Activated CD8-positive, alpha-beta T cell treated with anti-CD3 and anti-CD28 coated beads, Interleukin-2, amount 10 ng/mL, durations not matched to agents 7 days and 5 days (primary cell): ENCODE measurements around the gene PYGB. TPM values are rescaled to one million over a fixed set of nuclear protein-coding genes. Genes with fewer than 3 reads are reported as not detected.

ENCODE experiments used
- ATAC-seq: fragments of 150-1000 bp; cut with Tn5 transposase; one replicate; pipeline ENCODE4 v1.10.0; 2021; ENCODE audit warnings: moderate library complexity
- CTCF ChIA-PET: fragments of 350-600 bp; sonication (Branson Sonifier 250); formaldehyde crosslinking; loops from one replicate; lab custom pipeline; 2021; ENCODE audit warnings: antibody characterized with exemption; lab: Charles Lee
- POLR2A ChIA-PET: fragments of 350-600 bp; sonication (Branson Sonifier 250); formaldehyde crosslinking; loops from one replicate; lab custom pipeline; 2021; ENCODE audit warnings: antibody characterized with exemption; lab: Charles Lee
- DNase-seq: peaks from one replicate; pipeline ENCODE4 v3.0.0-alpha.2; 2020
- H3K27ac Mint-ChIP-seq: one replicate; pipeline ENCODE4 v1.8.0; 2021; ENCODE audit warnings: mild to moderate bottlenecking, mixed read lengths
- H3K27me3 Mint-ChIP-seq: one replicate; pipeline ENCODE4 v1.8.0; 2021; ENCODE audit warnings: low read depth, mixed read lengths
- H3K36me3 Mint-ChIP-seq: one replicate; pipeline ENCODE4 v1.8.0; 2021; ENCODE audit warnings: low read depth, mixed read lengths
- H3K4me1 Mint-ChIP-seq: one replicate; pipeline ENCODE4 v1.8.0; 2021; ENCODE audit warnings: low read depth, mixed read lengths
- H3K4me3 Mint-ChIP-seq: one replicate; pipeline ENCODE4 v1.8.0; 2021; ENCODE audit warnings: mild to moderate bottlenecking, mixed read lengths
- H3K9me3 Mint-ChIP-seq: one replicate; pipeline ENCODE4 v1.8.0; 2022; ENCODE audit warnings: mixed read lengths; ENCODE audit not compliant: insufficient read depth
- total RNA-seq, 2 experiments: library from RNA; stranded (reverse); gene quantifications; one replicate each; pipeline ENCODE4 v1.2.3, GENCODE V29; 2021

Gene PYGB
- total RNA-seq, 2 experiments from 2014 or later: 33.9 TPM

- no peak for ATAC-seq
- ChIA-PET POLR2A (no interaction called here), CTCF (interaction anchor here (4.7 kb wide), 1 partner anchor 107 kb away, joined by 30 read pairs; no protein-coding TSS in a partner anchor)
- no peak overlapping the region for H3K27ac Mint-ChIP-seq
- H3K4me1 Mint-ChIP-seq: peaks cover 1% of the 10 kb centered on the region
- no peak for DNase-seq
- no peak overlapping the region for H3K4me3 Mint-ChIP-seq
- H3K9me3 Mint-ChIP-seq: no peaks in the 10 kb centered on the region
- peaks cover 7% of the 10 kb centered on the region for H3K36me3 Mint-ChIP-seq
- H3K27me3 Mint-ChIP-seq: no peaks in the 10 kb centered on the region
Observed at GRCh38 chr20:25292176-25292891, 44.4 kb downstream of the PYGB start.

GRCh38 chr20:25293507-25293906 is 45.6 kb downstream of the PYGB start:
- POLR2A ChIA-PET: no interaction called here
- peaks cover 2% of the 10 kb centered on the region for H3K36me3 Mint-ChIP-seq
- no peak overlapping the region for H3K4me3 Mint-ChIP-seq
- CTCF ChIA-PET: interaction anchor here (1.0 to 4.7 kb wide), 4 partner anchors 61 to 260 kb away, joined by 3 to 30 read pairs (median 4); partner anchors contain the start of gene GINS1
- peaks cover 1% of the 10 kb centered on the region for H3K4me1 Mint-ChIP-seq
- no peak for DNase-seq
- no peaks in the 10 kb centered on the region for H3K9me3 Mint-ChIP-seq
- H3K27ac Mint-ChIP-seq: no peak overlapping the region
- H3K27me3 Mint-ChIP-seq: no peaks in the 10 kb centered on the region
- no peak for ATAC-seq

GRCh38 chr20:25293910-25294458 is 46.1 kb downstream of the PYGB start:
- ChIA-PET POLR2A (no interaction called here), CTCF (interaction anchor here (1.0 to 4.7 kb wide), 4 partner anchors 62 to 260 kb away, joined by 3 to 30 read pairs (median 4); partner anchors contain the start of gene GINS1)
- H3K4me3 Mint-ChIP-seq: no peak overlapping the region
- no peak overlapping the region for H3K27ac Mint-ChIP-seq
- no peaks in the 10 kb centered on the region for H3K9me3 Mint-ChIP-seq
- H3K27me3 Mint-ChIP-seq: no peaks in the 10 kb centered on the region
- H3K4me1 Mint-ChIP-seq: peaks cover 1% of the 10 kb centered on the region
- peaks cover 2% of the 10 kb centered on the region for H3K36me3 Mint-ChIP-seq
- ATAC-seq (no peak), DNase-seq (no peak)

GRCh38 chr20:25294459-25295385 is 46.8 kb downstream of the PYGB start:
- H3K9me3 Mint-ChIP-seq: no peaks in the 10 kb centered on the region
- ATAC-seq: peak; percentile 73
- H3K36me3 Mint-ChIP-seq: peaks cover 2% of the 10 kb centered on the region
- ChIA-PET POLR2A (no interaction called here), CTCF (interaction anchor here (0.7 to 4.7 kb wide), 11 partner anchors 13 to 261 kb away, joined by 3 to 30 read pairs (median 3); no protein-coding TSS in a partner anchor)
- H3K4me3 Mint-ChIP-seq: no peak overlapping the region
- H3K27ac Mint-ChIP-seq: no peak overlapping the region
- H3K4me1 Mint-ChIP-seq: peaks cover 1% of the 10 kb centered on the region
- DNase-seq: peak; percentile 65
- no peaks in the 10 kb centered on the region for H3K27me3 Mint-ChIP-seq

- no peaks in the 10 kb centered on the region for H3K9me3 Mint-ChIP-seq
- DNase-seq (no peak), ATAC-seq (no peak)
- H3K27me3 Mint-ChIP-seq: no peaks in the 10 kb centered on the region
- H3K4me3 Mint-ChIP-seq: no peak overlapping the region
- peaks cover 1% of the 10 kb centered on the region for H3K4me1 Mint-ChIP-seq
- peaks cover 2% of the 10 kb centered on the region for H3K36me3 Mint-ChIP-seq
- CTCF ChIA-PET: interaction anchor here (0.7 to 4.7 kb wide), 10 partner anchors 12 to 112 kb away, joined by 3 to 30 read pairs (median 4); partner anchors contain the start of gene GINS1
- peak overlapping the region; percentile 55 for H3K27ac Mint-ChIP-seq
- POLR2A ChIA-PET: no interaction called here
Observed at GRCh38 chr20:25295386-25296093, 47.7 kb downstream of the PYGB start.

GRCh38 chr20:25296094-25297093 is 48.5 kb downstream of the PYGB start:
- H3K27me3 Mint-ChIP-seq: no peaks in the 10 kb centered on the region
- H3K4me3 Mint-ChIP-seq: no peak overlapping the region
- ChIA-PET POLR2A (no interaction called here), CTCF (interaction anchor here (0.7 to 4.7 kb wide), 8 partner anchors 11 to 111 kb away, joined by 3 to 30 read pairs (median 4); partner anchors contain the start of gene GINS1)
- no peaks in the 10 kb centered on the region for H3K9me3 Mint-ChIP-seq
- H3K4me1 Mint-ChIP-seq: peaks cover 1% of the 10 kb centered on the region
- DNase-seq: peak; percentile 50
- peak; percentile 41 for ATAC-seq
- no peak overlapping the region for H3K27ac Mint-ChIP-seq
- H3K36me3 Mint-ChIP-seq: peaks cover 2% of the 10 kb centered on the region

- Mint-ChIP-seq H3K36me3 (no peaks in the 10 kb centered on the region), H3K4me3 (no peak overlapping the region), H3K9me3 (no peaks in the 10 kb centered on the region), H3K27me3 (no peaks in the 10 kb centered on the region), H3K4me1 (peaks cover 1% of the 10 kb centered on the region), H3K27ac (peak overlapping the region; percentile 60)
- ChIA-PET CTCF (interaction anchor here (0.9 to 4.7 kb wide), 3 partner anchors 25 to 102 kb away, joined by 4 to 30 read pairs (median 6); no protein-coding TSS in a partner anchor), POLR2A (no interaction called here)
- ATAC-seq (no peak), DNase-seq (no peak)
Observed at GRCh38 chr20:25297141-25297905, 49.4 kb downstream of the PYGB start.

- Mint-ChIP-seq H3K4me3 (no peak overlapping the region), H3K27ac (no peak overlapping the region), H3K36me3 (no peaks in the 10 kb centered on the region), H3K27me3 (no peaks in the 10 kb centered on the region), H3K9me3 (no peaks in the 10 kb centered on the region), H3K4me1 (peaks cover 1% of the 10 kb centered on the region)
- ChIA-PET POLR2A (interaction anchor here (1.1 kb wide), 1 partner anchor 10 kb away, joined by 5 read pairs; no protein-coding TSS in a partner anchor), CTCF (interaction anchor here (1.4 to 3.8 kb wide), 2 partner anchors 99 to 108 kb away, joined by 5 to 16 read pairs; partner anchors contain the start of gene GINS1)
- ATAC-seq (no peak), DNase-seq (no peak)
Observed at GRCh38 chr20:25299806-25300205, 51.9 kb downstream of the PYGB start.

- H3K27me3 Mint-ChIP-seq: no peaks in the 10 kb centered on the region
Observed at GRCh38 chr20:25300496-25301170, 52.7 kb downstream of the PYGB start.

More at GRCh38 chr20:25300496-25301170, 52.7 kb downstream of the PYGB start:
- Mint-ChIP-seq H3K4me3 (no peak overlapping the region), H3K27ac (no peak overlapping the region), H3K36me3 (no peaks in the 10 kb centered on the region), H3K9me3 (no peaks in the 10 kb centered on the region), H3K4me1 (peaks cover 1% of the 10 kb centered on the region)
- ChIA-PET CTCF (interaction anchor here (3.8 kb wide), 1 partner anchor 98 kb away, joined by 16 read pairs; no protein-coding TSS in a partner anchor), POLR2A (no interaction called here)
- no peak for DNase-seq
- no peak for ATAC-seq
